Choroid plexus epithelial cell (primary cell): ENCODE data around the gene PRDM2.

Experiments
- DNase-seq: peaks from one replicate; pipeline ENCODE4 v3.0.0-alpha.2; 2010; ENCODE audit warnings: low read depth
- H3K4me3 ChIP-seq: 2 replicates; pipeline ENCODE4 v1.5.1; 2011; ENCODE audit warnings: low read depth, mild to moderate bottlenecking, control low read depth, low read length, moderate library complexity
- TF ChIP-seq, protein P1 (sequence below): conservative IDR thresholded peaks from 2 replicates; pipeline ENCODE4 v1.5.1; 2011; ENCODE audit warnings: low read depth, mild to moderate bottlenecking, control low read depth, inconsistent platforms, low read length, moderate library complexity

Gene PRDM2

GRCh38 chr1:13779930-13780329 lies 79.9 kb downstream of the PRDM2 start:
- no peak for DNase-seq
- no peak overlapping the region for H3K4me3 ChIP-seq
- TF ChIP-seq, protein P1, sequence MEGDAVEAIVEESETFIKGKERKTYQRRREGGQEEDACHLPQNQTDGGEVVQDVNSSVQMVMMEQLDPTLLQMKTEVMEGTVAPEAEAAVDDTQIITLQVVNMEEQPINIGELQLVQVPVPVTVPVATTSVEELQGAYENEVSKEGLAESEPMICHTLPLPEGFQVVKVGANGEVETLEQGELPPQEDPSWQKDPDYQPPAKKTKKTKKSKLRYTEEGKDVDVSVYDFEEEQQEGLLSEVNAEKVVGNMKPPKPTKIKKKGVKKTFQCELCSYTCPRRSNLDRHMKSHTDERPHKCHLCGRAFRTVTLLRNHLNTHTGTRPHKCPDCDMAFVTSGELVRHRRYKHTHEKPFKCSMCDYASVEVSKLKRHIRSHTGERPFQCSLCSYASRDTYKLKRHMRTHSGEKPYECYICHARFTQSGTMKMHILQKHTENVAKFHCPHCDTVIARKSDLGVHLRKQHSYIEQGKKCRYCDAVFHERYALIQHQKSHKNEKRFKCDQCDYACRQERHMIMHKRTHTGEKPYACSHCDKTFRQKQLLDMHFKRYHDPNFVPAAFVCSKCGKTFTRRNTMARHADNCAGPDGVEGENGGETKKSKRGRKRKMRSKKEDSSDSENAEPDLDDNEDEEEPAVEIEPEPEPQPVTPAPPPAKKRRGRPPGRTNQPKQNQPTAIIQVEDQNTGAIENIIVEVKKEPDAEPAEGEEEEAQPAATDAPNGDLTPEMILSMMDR: no peak

GRCh38 chr1:13780780-13781179 lies 80.8 kb downstream of the PRDM2 start:
- TF ChIP-seq, protein P1: no peak
- no peak overlapping the region for H3K4me3 ChIP-seq
- DNase-seq: no peak

DNA sequence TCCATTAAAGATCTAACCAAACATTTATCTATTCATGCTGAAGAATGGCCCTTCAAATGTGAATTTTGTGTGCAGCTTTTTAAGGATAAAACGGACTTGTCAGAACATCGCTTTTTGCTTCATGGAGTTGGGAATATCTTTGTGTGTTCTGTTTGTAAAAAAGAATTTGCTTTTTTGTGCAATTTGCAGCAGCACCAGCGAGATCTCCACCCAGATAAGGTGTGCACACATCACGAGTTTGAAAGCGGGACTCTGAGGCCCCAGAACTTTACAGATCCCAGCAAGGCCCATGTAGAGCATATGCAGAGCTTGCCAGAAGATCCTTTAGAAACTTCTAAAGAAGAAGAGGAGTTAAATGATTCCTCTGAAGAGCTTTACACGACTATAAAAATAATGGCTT lies 81.2 kb downstream of the PRDM2 start:
- DNase-seq: no peak
- H3K4me3 ChIP-seq: no peak overlapping the region
- TF ChIP-seq, protein P1: no peak

- no peak overlapping the region for H3K4me3 ChIP-seq
- TF ChIP-seq, protein P1: no peak
- DNase-seq: peak; percentile 85
These were observed 82.1 kb downstream of the PRDM2 start for GRCh38 chr1:13781907-13782633.

DNA sequence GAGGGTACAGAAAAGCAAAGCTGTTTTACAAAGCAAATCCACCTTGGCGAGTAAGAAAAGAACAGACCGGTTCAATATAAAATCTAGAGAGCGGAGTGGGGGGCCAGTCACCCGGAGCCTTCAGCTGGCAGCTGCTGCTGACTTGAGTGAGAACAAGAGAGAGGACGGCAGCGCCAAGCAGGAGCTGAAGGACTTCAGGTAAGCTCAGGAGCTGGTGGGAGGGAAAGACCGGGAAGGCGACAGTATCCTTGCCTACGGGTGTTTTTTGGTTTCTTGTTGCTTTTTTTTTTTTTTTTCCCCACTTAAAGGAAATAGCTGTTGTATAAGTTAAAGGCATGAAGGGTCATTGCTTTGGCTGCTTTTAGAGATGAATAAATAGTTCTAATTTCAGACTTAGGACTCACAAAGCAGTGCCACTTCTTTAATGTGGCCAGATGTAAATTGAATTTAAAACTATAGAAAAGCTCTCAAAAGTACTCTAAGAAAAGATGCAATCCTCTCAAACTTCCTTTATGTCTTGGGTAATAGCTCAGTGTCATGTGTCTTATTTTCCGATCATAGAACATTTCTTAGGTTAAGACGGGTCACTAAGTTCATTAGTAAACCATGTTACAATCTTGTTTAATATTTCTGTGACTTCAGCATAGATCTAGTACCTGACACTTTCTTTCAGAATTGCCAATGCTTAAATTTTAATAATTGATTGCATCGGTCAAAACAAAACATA lies 82.8 kb downstream of the PRDM2 start:
- TF ChIP-seq, protein P1: no peak
- no peak overlapping the region for H3K4me3 ChIP-seq
- DNase-seq: no peak

DNA sequence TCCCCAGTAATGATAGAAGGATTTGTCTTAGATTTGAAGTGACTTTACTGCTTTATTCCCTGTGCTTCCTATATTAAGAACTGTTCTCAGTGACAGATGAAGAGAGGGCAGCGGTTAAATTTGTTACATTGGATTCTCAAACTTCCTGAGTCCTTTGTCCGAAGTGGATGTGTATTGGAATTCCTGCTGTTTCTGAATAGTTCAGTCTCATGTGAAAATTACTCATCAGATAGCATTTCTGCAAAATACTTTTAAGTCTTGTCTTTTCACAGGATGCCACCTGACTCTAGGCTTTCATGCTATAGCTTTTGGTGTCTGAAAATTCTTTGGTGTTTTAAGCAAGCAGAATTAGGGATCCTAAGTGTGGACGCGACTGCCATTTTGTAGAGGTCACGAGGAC lies 83.6 kb downstream of the PRDM2 start:
- TF ChIP-seq, protein P1: no peak
- no peak overlapping the region for H3K4me3 ChIP-seq
- peak; percentile 74 for DNase-seq
